Cerebellar cortex (tissue), 1 donor: Measurements from ENCODE around the gene SLC7A1.
"Not testable (repeated sequence)": the region's sequence is repeated elsewhere in the genome, so short reads cannot be mapped to it uniquely, and the experiment has no call there.

Experiments used
- DNase-seq: peaks from one replicate; pipeline ENCODE4 v3.0.0-alpha.2; 2015; ENCODE audit warnings: low spot score

Gene SLC7A1

DNA sequence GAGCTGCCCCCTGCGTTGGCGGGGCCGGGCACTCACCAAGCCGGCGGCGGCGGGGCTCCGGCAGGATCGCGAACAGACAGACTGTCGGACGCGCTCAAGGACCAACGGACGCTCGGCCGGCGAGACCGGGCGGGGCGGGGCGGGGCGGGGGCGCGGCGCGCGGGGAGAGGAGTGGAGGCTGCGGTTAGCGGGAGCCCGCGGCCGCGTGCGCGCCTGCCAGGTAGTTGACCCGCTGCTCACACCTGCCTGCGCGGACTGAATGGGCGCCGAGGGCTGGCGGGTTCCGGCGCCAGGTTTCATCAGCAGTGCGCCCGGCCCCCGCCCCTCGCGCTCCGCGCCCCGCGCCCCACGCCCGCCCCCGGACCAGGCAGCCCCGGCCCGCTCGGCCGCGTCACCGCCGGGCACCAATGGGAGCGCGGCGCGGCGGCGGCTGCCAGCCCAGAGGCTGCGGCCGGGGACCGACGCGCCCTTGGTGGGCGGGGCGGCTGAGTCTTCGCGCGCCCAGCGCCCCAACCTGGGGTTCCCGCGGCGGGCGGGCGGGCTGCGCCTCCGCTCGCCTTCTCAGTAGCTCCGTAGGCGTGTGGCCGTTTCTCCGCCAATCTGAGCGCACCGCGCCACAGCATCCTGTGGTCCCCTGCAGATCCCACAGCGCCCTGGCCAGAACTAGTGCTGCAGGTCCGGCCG lies at the start of gene SLC7A1:
TSS of gene SLC7A1 (minus strand) at position 309 of the 684 bp plus-strand sequence. CDS start 59,500 bp downstream, outside the sequence.
- DNase-seq, result peak; percentile 70

DNA sequence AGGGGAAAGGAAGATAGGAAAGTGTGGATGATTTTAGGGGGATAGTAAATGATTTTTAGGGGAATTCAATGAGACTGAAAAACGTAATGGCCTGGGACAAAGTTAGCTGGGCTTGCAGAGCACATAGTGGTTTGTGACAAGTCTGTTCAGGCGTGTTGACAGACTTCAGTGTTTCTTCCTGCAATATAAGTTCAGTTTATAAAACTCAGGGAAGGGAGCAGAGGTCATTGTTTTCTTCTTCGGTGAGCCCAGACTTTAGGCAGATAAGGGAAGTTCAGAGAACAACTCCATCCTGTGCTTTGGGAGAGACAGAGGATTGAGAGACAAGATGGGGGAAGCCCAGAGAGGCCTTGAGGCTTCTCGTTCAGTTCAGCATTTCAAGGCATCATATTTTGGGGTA lies 45.2 kb upstream of the SLC7A1 start:
- no peak for DNase-seq

- not testable (repeated sequence) for DNase-seq
These were observed 41.3 kb upstream of the SLC7A1 start for GRCh38 chr13:29636831-29637230.

- no peak for DNase-seq
These were observed 29.5 kb upstream of the SLC7A1 start for GRCh38 chr13:29624997-29625396.

DNA sequence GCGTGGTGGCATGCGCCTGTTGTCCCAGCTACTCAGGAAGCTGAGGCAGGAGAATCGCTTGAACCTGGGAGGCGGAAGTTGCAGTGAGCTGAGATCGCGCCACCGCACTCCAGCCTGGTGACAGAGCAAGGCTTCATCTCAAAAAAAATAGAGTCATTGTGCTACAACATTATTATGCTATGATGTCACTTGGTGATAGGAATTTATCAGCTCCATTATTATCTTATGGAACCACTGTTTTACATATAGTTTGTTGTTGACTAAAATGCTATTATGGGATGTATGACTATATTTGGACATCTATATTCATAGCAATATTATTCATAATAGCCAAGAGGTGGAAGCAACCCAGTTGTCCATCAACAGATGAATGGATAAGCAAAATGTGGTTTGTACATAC lies 26.4 kb upstream of the SLC7A1 start:
- no peak for DNase-seq

- no peak for DNase-seq
These were observed 25.7 kb upstream of the SLC7A1 start for GRCh38 chr13:29621051-29621800.

DNA sequence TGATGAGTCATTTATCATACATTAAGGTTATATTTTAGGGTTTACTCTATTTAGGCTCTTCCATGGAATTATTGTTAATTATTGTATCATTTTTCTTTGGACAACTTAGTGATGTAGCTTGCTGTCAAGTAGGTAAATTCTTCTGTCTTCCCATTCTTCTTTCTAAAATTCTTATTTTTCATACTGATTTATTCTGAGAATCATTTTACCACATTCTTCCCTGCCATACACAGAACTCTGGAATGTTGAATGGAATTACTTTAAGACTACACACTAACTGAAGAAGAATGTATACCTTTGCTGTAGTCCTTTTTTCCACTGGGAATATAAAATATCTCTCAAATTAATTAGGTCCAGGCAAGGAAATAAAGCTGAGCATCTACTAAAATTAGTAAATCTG lies 24.5 kb upstream of the SLC7A1 start:
- DNase-seq, result no peak

- DNase-seq, result no peak
These were observed 17.6 kb upstream of the SLC7A1 start for GRCh38 chr13:29613101-29613500.

DNA sequence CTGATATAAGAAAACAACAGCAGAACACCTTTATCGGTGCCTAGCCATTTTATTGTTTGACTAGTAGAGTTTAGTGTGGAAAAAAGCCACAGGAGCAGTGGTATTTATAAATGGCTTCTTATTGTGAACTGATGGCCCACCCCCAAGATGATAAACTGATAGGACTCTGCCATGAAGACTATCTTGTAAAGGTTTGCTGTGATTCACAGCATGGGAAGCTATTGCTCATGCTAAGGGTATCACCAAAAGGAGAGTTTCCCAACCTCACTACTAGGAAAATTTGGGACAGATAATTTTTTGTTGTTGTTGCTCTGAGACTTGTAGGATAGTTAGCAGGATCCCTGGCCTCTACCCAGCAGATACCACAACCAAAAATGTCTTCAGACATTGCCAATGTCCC lies 12.0 kb upstream of the SLC7A1 start:
- DNase-seq, result no peak

- no peak for DNase-seq
These were observed 10.5 kb upstream of the SLC7A1 start for GRCh38 chr13:29605860-29606526.

DNA sequence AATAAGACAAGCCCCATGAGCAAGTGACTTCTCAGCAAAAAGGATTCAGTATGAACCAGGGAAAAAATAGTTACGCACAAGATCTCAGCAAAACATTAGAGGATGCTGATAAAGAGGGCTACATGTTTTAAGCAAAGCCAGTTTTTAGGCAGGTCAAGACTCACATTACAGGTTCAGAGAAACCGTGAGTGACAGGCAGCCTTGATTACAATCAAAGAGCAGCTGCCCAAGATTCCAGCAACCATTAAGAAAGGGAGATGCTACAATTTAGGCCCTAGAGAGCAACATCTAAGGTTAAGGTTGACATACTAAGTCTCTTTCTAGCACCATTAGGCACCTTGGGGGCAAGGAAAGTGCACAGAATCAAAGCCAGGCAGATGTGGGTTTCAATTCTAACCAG lies 2.8 kb upstream of the SLC7A1 start:
- no peak for DNase-seq

- peak; percentile 52 for DNase-seq
These were observed 2.2 kb upstream of the SLC7A1 start for GRCh38 chr13:29597706-29598105.

- no peak for DNase-seq
These were observed 1.8 kb upstream of the SLC7A1 start for GRCh38 chr13:29597246-29597645.

- DNase-seq, result no peak
These were observed 553 bp upstream of the SLC7A1 start for GRCh38 chr13:29596064-29596418.

GRCh38 chr13:29594710-29595379 lies 643 bp downstream of the SLC7A1 start:
- DNase-seq, result peak; percentile 40

DNA sequence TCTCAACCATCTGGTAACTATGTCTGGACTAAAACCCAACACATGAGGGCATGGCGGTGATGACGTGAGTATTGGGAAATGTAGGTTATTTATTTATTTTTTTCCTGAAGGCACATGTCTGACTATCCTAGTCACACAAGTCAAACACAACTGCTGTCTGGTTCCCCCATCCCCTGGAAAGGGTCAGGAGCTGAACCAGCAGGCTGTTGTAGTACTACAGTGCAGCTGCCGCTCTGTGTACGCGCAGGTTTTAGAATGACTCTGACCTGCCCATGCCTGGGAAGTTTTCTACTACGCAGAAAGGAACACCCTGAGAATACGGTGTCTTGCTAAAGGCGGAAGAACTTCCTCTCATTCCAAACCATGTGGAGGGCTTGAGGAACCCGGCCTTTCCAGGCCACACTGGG lies 1.2 kb downstream of the SLC7A1 start:
- DNase-seq, result peak; percentile 64

GRCh38 chr13:29593605-29594297 lies 1.7 kb downstream of the SLC7A1 start:
- peak; percentile 23 for DNase-seq

DNA sequence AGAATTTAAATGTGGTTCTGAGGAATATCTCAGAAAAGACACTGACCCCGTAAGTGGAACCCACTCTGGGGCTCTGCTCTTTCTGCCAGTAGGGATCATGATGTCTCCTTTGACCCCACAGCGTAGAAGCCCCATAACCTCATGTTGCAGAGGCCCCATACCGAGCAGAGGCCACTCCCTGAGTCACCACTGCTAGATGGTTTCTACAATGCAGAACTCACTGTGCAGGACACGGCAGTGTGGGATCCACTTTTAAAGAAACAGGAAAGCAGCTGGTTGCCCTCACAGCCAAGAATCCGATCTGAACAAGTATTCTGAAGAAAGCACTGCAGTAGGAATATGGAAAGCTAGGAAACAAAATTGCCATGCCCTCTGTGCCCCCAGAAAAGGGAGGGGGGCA lies 4.2 kb downstream of the SLC7A1 start:
- no peak for DNase-seq

DNA sequence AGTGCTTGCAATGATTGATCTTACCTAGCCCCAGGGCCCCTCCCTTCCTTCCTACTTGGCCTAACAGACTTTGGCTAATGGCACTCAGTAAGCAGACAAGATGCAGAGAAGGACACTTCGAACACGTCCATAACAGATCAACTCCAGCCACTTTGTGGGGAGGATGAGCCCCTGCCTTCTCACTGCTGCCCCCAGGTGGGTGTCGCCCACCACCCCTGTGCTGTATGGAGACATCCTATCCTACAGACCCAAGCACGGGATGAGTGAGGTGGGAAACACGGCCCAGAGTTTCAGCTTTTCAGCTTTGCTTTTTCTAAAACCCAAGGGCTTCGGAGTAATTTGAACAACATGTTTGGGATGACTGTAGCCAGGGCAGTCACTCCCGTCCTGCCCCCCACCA lies 5.5 kb downstream of the SLC7A1 start:
- DNase-seq, result no peak

DNA sequence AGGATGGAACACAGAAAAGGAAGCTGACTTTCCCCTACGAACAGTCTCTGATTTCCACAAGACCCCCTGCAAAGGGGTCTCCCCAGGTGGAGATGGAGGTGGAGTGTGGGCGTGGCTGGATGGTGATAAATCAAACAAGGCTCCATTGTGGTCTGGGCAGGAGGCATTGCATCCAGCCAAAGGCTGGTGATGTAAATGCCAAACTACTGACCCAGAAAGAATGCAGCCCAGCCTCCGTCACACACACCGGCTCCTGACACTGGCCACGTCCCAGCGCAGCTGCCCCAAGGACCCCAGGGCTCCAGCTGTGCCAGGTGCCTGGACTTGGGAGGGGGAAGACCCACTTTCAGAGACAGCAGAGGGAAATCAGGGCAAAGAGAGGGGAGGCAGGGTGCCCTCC lies 6.3 kb downstream of the SLC7A1 start:
- DNase-seq, result no peak

DNA sequence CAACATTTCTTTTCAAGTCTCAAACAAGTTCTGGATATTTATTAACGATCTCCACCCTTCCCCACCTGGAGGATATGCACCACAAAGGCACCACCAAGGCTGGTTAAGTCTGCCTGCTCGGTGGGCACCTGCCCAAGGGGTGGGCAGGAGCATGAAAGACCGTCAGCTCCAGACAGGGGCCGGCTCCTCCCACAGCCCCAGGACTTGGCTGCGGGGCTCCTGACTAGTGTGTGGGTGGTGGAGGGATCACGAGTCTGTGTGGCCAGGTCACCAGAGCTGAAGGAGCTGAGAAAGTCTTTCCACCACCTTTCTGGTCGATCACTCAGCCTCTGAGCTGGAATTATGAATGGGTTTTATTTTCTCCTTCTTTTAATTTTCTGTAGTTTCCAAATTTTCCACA lies 7.8 kb downstream of the SLC7A1 start:
- DNase-seq, result no peak
